Kidney (tissue), 14 donors: Measurements from ENCODE around the gene C1QL4. TPM values are rescaled to one million over a fixed set of nuclear protein-coding genes. Genes with fewer than 3 reads are reported as not detected.

Experiments
- DNase-seq, 5 donors: peaks; one replicate each; pipeline ENCODE4 v3.0.0-alpha.2; 2013 to 2020
- FAIRE-seq: peaks from 2 replicates; lab custom pipeline; 2012; peaks lifted over from hg19 to GRCh38; lab: Jason Lieb, UNC
- H3K27ac ChIP-seq, 2 donors: one replicate each; pipeline ENCODE4 v1.7.0; 2013; ENCODE audit warnings: low read depth in 2 of 2, low read length in 2 of 2, inconsistent platforms in 1 of 2
- H3K27me3 ChIP-seq: one replicate; pipeline ENCODE4 v1.7.1; 2013; ENCODE audit warnings: low read length, inconsistent platforms; ENCODE audit not compliant: control insufficient read depth, insufficient read depth
- H3K36me3 ChIP-seq, 3 donors: one replicate each; pipeline versions ENCODE4 v1.7.0 to v1.7.1; 2013; ENCODE audit warnings: low read length in 3 of 3, control low read depth in 1 of 3, inconsistent platforms in 1 of 3; ENCODE audit not compliant: insufficient read depth in 3 of 3, control insufficient read depth in 2 of 3
- H3K4me1 ChIP-seq, 3 donors: one replicate each; pipeline versions ENCODE4 v1.7.0 to v1.7.1; 2013; ENCODE audit warnings: low read length in 3 of 3, inconsistent platforms in 1 of 3, low read depth in 1 of 3; ENCODE audit not compliant: control insufficient read depth in 2 of 3, insufficient read depth in 2 of 3
- H3K4me3 ChIP-seq, 3 donors: one replicate each; pipeline versions ENCODE4 v1.7.0 to v1.8.1; 2013; ENCODE audit warnings: low read length in 3 of 3, control low read depth in 1 of 3, inconsistent platforms in 1 of 3
- H3K9ac ChIP-seq, 3 donors: one replicate each; pipeline versions ENCODE4 v1.7.0 to v1.7.1; 2013; ENCODE audit warnings: low read length in 3 of 3, control low read depth in 1 of 3, inconsistent platforms in 1 of 3
- H3K9me3 ChIP-seq, 3 donors: one replicate each; pipeline versions ENCODE4 v1.7.0 to v1.7.1; 2013; ENCODE audit warnings: low read length in 3 of 3, control low read depth in 1 of 3, inconsistent platforms in 1 of 3; ENCODE audit not compliant: control insufficient read depth in 2 of 3, insufficient read depth in 1 of 3
- CTCF ChIP-seq: IDR thresholded peaks from 3 replicates; pipeline ENCODE4 v1.5.1; 2012; ENCODE audit warnings: mild to moderate bottlenecking, moderate library complexity, borderline replicate concordance; ENCODE audit not compliant: insufficient read depth; ENCODE audit errors: extremely low read depth
- intact Hi-C: fragments of 100-400 bp; cut with DNase I; formaldehyde crosslinking; loops from one replicate; pipeline ENCODE4 v1.11.1; 2022
- polyA plus RNA-seq: library from polyadenylated mRNA; stranded (reverse); fragments of 350-450 nt; fragmentation: Illumina TruSeq; extraction: RNeasy Lipid Tissue Mini Kit (QIAGEN cat#74804); gene quantifications from one replicate; pipeline ENCODE4 v1.2.3, GENCODE V29; 2014; ENCODE audit warnings: low read depth, low replicate concordance; ENCODE audit not compliant: insufficient read depth
- total RNA-seq: library from RNA; stranded (reverse); fragmentation: NEBNext Ultra II Directional; extraction: Animal tissue kit (Norgen Biotek cat#: 25700); gene quantifications from one replicate; pipeline ENCODE4 v1.2.1, GENCODE V29; 2021
- donor health status: control.
- donor health status: control.
- donor health status: control.
- donor health status: control.
- donor health status: control.
- donor health status: DM: yes; HTN: yes; CAD: no.
- donor health status: Normal renal cell carcinoma (clear cell type).

C1QL4 gene
- total and polyA plus RNA-seq, 2 donors from 2014 or later, result 1.0 TPM; not detected in 1

- DNase-seq (no peak), FAIRE-seq (no peak)
- Histone ChIP-seq H3K27ac (no peak overlapping the region), H3K36me3 (no peaks in the 10 kb centered on the region), H3K4me3 (no peak overlapping the region), H3K9ac (no peak overlapping the region), H3K9me3 (no peaks in the 10 kb centered on the region), H3K27me3 (peaks cover 6% of the 10 kb centered on the region), H3K4me1 (peaks cover 0 to 3% (median 0%) of the 10 kb centered on the region in 3 donors)
- intact Hi-C loops, result no loop called here
- no peak for TF ChIP-seq CTCF
Observed at GRCh38 chr12:49328816-49329215, 8.2 kb downstream of the C1QL4 start.

- intact Hi-C loops, result no loop called here
- no peak for TF ChIP-seq CTCF
Observed at GRCh38 chr12:49327887-49328286, 9.1 kb downstream of the C1QL4 start.

GRCh38 chr12:49327368-49327767 lies 9.6 kb downstream of the C1QL4 start:
- Histone ChIP-seq H3K27ac (no peak overlapping the region), H3K4me1 (peaks cover 0 to 9% (median 0%) of the 10 kb centered on the region in 3 donors), H3K27me3 (no peaks in the 10 kb centered on the region), H3K36me3 (no peaks in the 10 kb centered on the region), H3K9ac (no peak overlapping the region), H3K9me3 (no peaks in the 10 kb centered on the region), H3K4me3 (no peak overlapping the region)
- intact Hi-C loops, result no loop called here
- TF ChIP-seq CTCF, result no peak
- FAIRE-seq, result no peak
- no peak for DNase-seq

More at GRCh38 chr12:49327887-49328286, 9.1 kb downstream of the C1QL4 start:
- DNase-seq (no peak), FAIRE-seq (no peak)
- no peaks in the 10 kb centered on the region for H3K9me3 ChIP-seq
- no peak overlapping the region for H3K4me3 ChIP-seq
- no peak overlapping the region for H3K9ac ChIP-seq
- H3K4me1 ChIP-seq, result peaks cover 0 to 9% (median 0%) of the 10 kb centered on the region in 3 donors
- H3K27ac ChIP-seq, result no peak overlapping the region
- no peaks in the 10 kb centered on the region for H3K36me3 ChIP-seq
- no peaks in the 10 kb centered on the region for H3K27me3 ChIP-seq

GRCh38 chr12:49325606-49326005 lies 11.4 kb downstream of the C1QL4 start:
- Histone ChIP-seq H3K27me3 (no peaks in the 10 kb centered on the region), H3K4me1 (peaks cover 0 to 9% (median 0%) of the 10 kb centered on the region in 3 donors), H3K4me3 (no peak overlapping the region), H3K27ac (no peak overlapping the region), H3K9ac (no peak overlapping the region), H3K36me3 (no peaks in the 10 kb centered on the region), H3K9me3 (no peaks in the 10 kb centered on the region)
- DNase-seq (no peak), FAIRE-seq (no peak)
- intact Hi-C loops, result no loop called here
- TF ChIP-seq CTCF, result no peak
